ENCODE measurements around the gene RASSF8. TPM values are rescaled to one million over a fixed set of nuclear protein-coding genes. Genes with fewer than 3 reads are reported as not detected.

The RASSF8 gene
- total RNA-seq, 4 donors from 2014 or later, result 40.1 to 66.1 (median 48.2) TPM

- no peak for TF ChIP-seq CTCF (IDR thresholded peaks at IDR 0.05; ENCODE audit: low read depth)
Measured at GRCh38 chr12:26126340-26127284, 168.1 kb downstream of the RASSF8 start.

- TF ChIP-seq CTCF (IDR thresholded peaks at IDR 0.05; ENCODE audit: low read depth), result no peak
Measured at GRCh38 chr12:26127404-26127803, 168.9 kb downstream of the RASSF8 start.

DNA sequence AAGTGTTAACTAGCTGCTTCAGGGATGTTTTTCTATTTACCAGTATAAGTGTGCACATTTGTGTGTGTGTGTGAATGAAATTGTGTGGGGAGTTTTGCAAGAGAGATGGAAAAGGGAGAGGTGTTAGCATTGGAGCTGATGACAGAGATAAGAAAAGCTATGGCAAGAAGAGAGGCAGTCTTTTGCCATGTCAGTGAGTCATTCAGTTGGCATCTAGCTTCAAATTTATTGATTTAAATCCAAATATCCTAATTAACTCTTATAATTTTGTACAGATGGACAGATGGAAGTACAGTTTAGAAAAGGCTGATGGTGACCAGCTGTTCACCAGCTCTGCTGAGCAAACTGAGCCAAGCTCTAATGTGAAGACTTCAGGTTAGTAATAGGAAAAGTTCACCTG, 169.7 kb downstream of the RASSF8 start:
- no peak for TF ChIP-seq CTCF (IDR thresholded peaks at IDR 0.05; ENCODE audit: low read depth)

Other genes starting within 250 kb of the RASSF8 start
- 10 to 100 TPM in 3 of 4 donors, 1 to 10 TPM in 1; 9.2 to 21.8 (median 18.3) TPM for gene BHLHE41, start 166.4 kb downstream of the RASSF8 start, total RNA-seq
- 10 to 100 TPM; 13.9 to 27.3 (median 20.1) TPM for gene SSPN, start 236.9 kb downstream of the RASSF8 start, total RNA-seq